GM13976 (cell line): ENCODE data around the gene ELMO3.
A peak's percentile ranks its signal among the peaks of the same experiment; 100 is the strongest.

Experiments
- DNase-seq: peaks from one replicate; pipeline ENCODE4 v3.0.0; 2012; ENCODE audit warnings: low spot score
- CTCF ChIP-seq: IDR thresholded peaks from 2 replicates; pipeline ENCODE4 v1.5.1; 2012; ENCODE audit warnings: borderline replicate concordance, mild to moderate bottlenecking; ENCODE audit not compliant: insufficient read depth; ENCODE audit errors: extremely low read depth, missing control alignments, control extremely low read depth
- in situ Hi-C: fragments of 300-500 bp; cut with MboI; formaldehyde crosslinking; loops from one replicate; pipeline ENCODE4 v1.12.0; 2022; ENCODE audit warnings: low sequenced_read_pairs, mixed read lengths, inconsistent platforms; ENCODE audit not compliant: unreplicated experiment

Gene ELMO3

GRCh38 chr16:67236563-67237395 lies 37.8 kb downstream of the ELMO3 start:
- no peak for TF ChIP-seq CTCF
- peak; percentile 87 for DNase-seq
- in situ Hi-C loops, result no loop called here

- no peak for TF ChIP-seq CTCF
- in situ Hi-C loops, result no loop called here
- no peak for DNase-seq
These were observed 38.7 kb downstream of the ELMO3 start for GRCh38 chr16:67237396-67238277.

GRCh38 chr16:67238278-67238575 lies 39.3 kb downstream of the ELMO3 start:
- no peak for TF ChIP-seq CTCF
- no peak for DNase-seq
- in situ Hi-C loops, result no loop called here

GRCh38 chr16:67238806-67239470 lies 40.0 kb downstream of the ELMO3 start:
- DNase-seq, result no peak
- in situ Hi-C loops, result no loop called here
- no peak for TF ChIP-seq CTCF

GRCh38 chr16:67240506-67240905 lies 41.6 kb downstream of the ELMO3 start:
- in situ Hi-C loops, result no loop called here
- no peak for DNase-seq
- TF ChIP-seq CTCF, result no peak
